ENCODE measurements around the gene ACLY. TPM values are rescaled to one million over a fixed set of nuclear protein-coding genes. Genes with fewer than 3 reads are reported as not detected.

The ACLY gene
- total and polyA plus RNA-seq, 5 experiments from 2014 or later = 42.7 to 79.3 (median 61.3) TPM

Other genes starting within 250 kb of the ACLY start
- gene EIF1, start 230.1 kb downstream of the ACLY start, total RNA-seq = 1,000 to 10,000 TPM; 1,007 to 1,051 TPM
- gene EIF1, start 230.1 kb downstream of the ACLY start, polyA plus RNA-seq = 1,000 to 10,000 TPM; 1,100 to 1,335 (median 1,160) TPM
- gene GAST, start 206.6 kb downstream of the ACLY start, total RNA-seq = not detected
- gene GAST, start 206.6 kb downstream of the ACLY start, polyA plus RNA-seq = not detected
- gene HAP1, start 184.3 kb downstream of the ACLY start, total RNA-seq = under 1 TPM in 1 of 2 experiments, not detected in 1; 0.11 TPM
- gene HAP1, start 184.3 kb downstream of the ACLY start, polyA plus RNA-seq = not detected
- 1 to 10 TPM; 4.0 to 4.7 TPM for gene JUP, start 132.2 kb downstream of the ACLY start, total RNA-seq
- gene JUP, start 132.2 kb downstream of the ACLY start, polyA plus RNA-seq = under 1 TPM; 0.14 to 0.55 (median 0.30) TPM
- 1 to 10 TPM; 4.4 to 6.0 TPM for gene P3H4, start 107.0 kb downstream of the ACLY start, total RNA-seq
- 1 to 10 TPM; 4.0 to 6.2 (median 5.8) TPM for gene P3H4, start 107.0 kb downstream of the ACLY start, polyA plus RNA-seq
- gene FKBP10, start 105.9 kb downstream of the ACLY start, total RNA-seq = not detected
- gene FKBP10, start 105.9 kb downstream of the ACLY start, polyA plus RNA-seq = not detected
- gene NT5C3B, start 82.7 kb downstream of the ACLY start, total RNA-seq = 10 to 100 TPM; 51.3 to 54.0 TPM
- gene NT5C3B, start 82.7 kb downstream of the ACLY start, polyA plus RNA-seq = 10 to 100 TPM; 38.4 to 64.7 (median 41.5) TPM
- gene KLHL10, start 81.1 kb downstream of the ACLY start, total RNA-seq = not detected
- gene KLHL10, start 81.1 kb downstream of the ACLY start, polyA plus RNA-seq = under 1 TPM in 1 of 3 donors, not detected in 2; 0.09 TPM
- 10 to 100 TPM; 21.6 to 22.6 TPM for gene KLHL11, start 53.5 kb downstream of the ACLY start, total RNA-seq
- 1 to 10 TPM; 5.0 to 6.3 (median 5.4) TPM for gene KLHL11, start 53.5 kb downstream of the ACLY start, polyA plus RNA-seq
- not detected for gene ODAD4, start 11.7 kb upstream of the ACLY start, total RNA-seq
- gene ODAD4, start 11.7 kb upstream of the ACLY start, polyA plus RNA-seq = under 1 TPM in 2 of 3 donors, not detected in 1; 0.08 to 0.09 TPM
- gene CNP, start 47.8 kb upstream of the ACLY start, total RNA-seq = 10 to 100 TPM; 30.6 to 34.1 TPM
- gene CNP, start 47.8 kb upstream of the ACLY start, polyA plus RNA-seq = 10 to 100 TPM; 27.0 to 33.6 (median 27.5) TPM
- gene DNAJC7, start 98.5 kb upstream of the ACLY start, total RNA-seq = 100 to 1,000 TPM; 118 to 129 TPM
- gene DNAJC7, start 98.5 kb upstream of the ACLY start, polyA plus RNA-seq = 10 to 100 TPM; 63.6 to 70.1 (median 66.2) TPM
- 10 to 100 TPM; 19.1 to 19.2 TPM for gene NKIRAS2, start 101.1 kb upstream of the ACLY start, total RNA-seq
- 10 to 100 TPM; 20.5 to 30.2 (median 21.9) TPM for gene NKIRAS2, start 101.1 kb upstream of the ACLY start, polyA plus RNA-seq
- under 1 TPM; 0.52 to 0.94 TPM for gene C17orf113, start 131.7 kb upstream of the ACLY start, total RNA-seq
- under 1 TPM; 0.09 to 0.33 (median 0.13) TPM for gene C17orf113, start 131.7 kb upstream of the ACLY start, polyA plus RNA-seq
- under 1 TPM; 0.18 to 0.36 TPM for gene ZNF385C, start 179.5 kb upstream of the ACLY start, total RNA-seq
- gene ZNF385C, start 179.5 kb upstream of the ACLY start, polyA plus RNA-seq = under 1 TPM in 2 of 3 donors, not detected in 1; 0.09 to 0.10 TPM
- 10 to 100 TPM; 53.1 to 57.3 TPM for gene DHX58, start 193.8 kb upstream of the ACLY start, total RNA-seq
- 10 to 100 TPM in 2 of 3 donors, 1 to 10 TPM in 1; 7.3 to 21.7 (median 13.6) TPM for gene DHX58, start 193.8 kb upstream of the ACLY start, polyA plus RNA-seq
- 10 to 100 TPM; 65.3 to 73.3 TPM for gene KAT2A, start 202.4 kb upstream of the ACLY start, total RNA-seq
- gene KAT2A, start 202.4 kb upstream of the ACLY start, polyA plus RNA-seq = 10 to 100 TPM in 1 of 3 donors, 1 to 10 TPM in 2; 5.1 to 11.8 (median 8.8) TPM
- not detected for gene HSPB9, start 203.9 kb upstream of the ACLY start, total RNA-seq
- gene HSPB9, start 203.9 kb upstream of the ACLY start, polyA plus RNA-seq = not detected
- 10 to 100 TPM; 63.6 to 73.5 TPM for gene RAB5C, start 236.0 kb upstream of the ACLY start, total RNA-seq
- gene RAB5C, start 236.0 kb upstream of the ACLY start, polyA plus RNA-seq = 10 to 100 TPM; 57.3 to 88.4 (median 60.6) TPM

All from naive thymus-derived CD8-positive, alpha-beta T cell (primary cell).